Trophoblast cell (in vitro differentiated cells and primary cell): ENCODE data around the gene C6orf89.
A peak's percentile ranks its signal among the peaks of the same experiment; 100 is the strongest.

Experiments used
- DNase-seq, 2 donors: peaks; one replicate each; pipeline ENCODE4 v3.0.0-alpha.2; 2016
- H2AFZ ChIP-seq: 2 replicates; pipeline ENCODE4 v1.6.1; 2013; ENCODE audit warnings: low read length, moderate library complexity, mild to moderate bottlenecking; ENCODE audit not compliant: insufficient read depth, poor library complexity
- H2AK5ac ChIP-seq: 2 replicates; pipeline ENCODE4 v1.6.1; 2013; ENCODE audit warnings: mild to moderate bottlenecking, low read length
- H2BK120ac ChIP-seq: 2 replicates; pipeline ENCODE4 v1.6.1; 2013; ENCODE audit warnings: low read length, mild to moderate bottlenecking, moderate library complexity; ENCODE audit not compliant: insufficient read depth, poor library complexity
- H2BK12ac ChIP-seq: 2 replicates; pipeline ENCODE4 v1.6.1; 2013; ENCODE audit warnings: mild to moderate bottlenecking, low read length, moderate library complexity
- H2BK5ac ChIP-seq: 2 replicates; pipeline ENCODE4 v1.6.1; 2013; ENCODE audit warnings: low read length, low read depth, moderate library complexity, mild to moderate bottlenecking; ENCODE audit not compliant: poor library complexity
- H3K14ac ChIP-seq: 2 replicates; pipeline ENCODE4 v1.6.1; 2013; ENCODE audit warnings: mild to moderate bottlenecking, low read length
- H3K18ac ChIP-seq: 2 replicates; pipeline ENCODE4 v1.6.1; 2013; ENCODE audit warnings: mild to moderate bottlenecking, low read length
- H3K23ac ChIP-seq: 2 replicates; pipeline ENCODE4 v1.6.1; 2013; ENCODE audit warnings: low read length
- H3K27ac ChIP-seq: 2 replicates; pipeline ENCODE4 v1.5.1; 2013; ENCODE audit warnings: low read depth, mild to moderate bottlenecking, inconsistent platforms, low read length, moderate library complexity
- H3K27me3 ChIP-seq: 2 replicates; pipeline ENCODE4 v1.6.1; 2013; ENCODE audit warnings: inconsistent platforms, mild to moderate bottlenecking, low read length, moderate library complexity; ENCODE audit not compliant: insufficient read depth
- H3K36me3 ChIP-seq, 2 experiments: 1 replicate in 1 of 2; 2 replicates in 1 of 2; pipeline ENCODE4 v1.6.1; 2013; ENCODE audit warnings: low read length in 2 of 2, mild to moderate bottlenecking in 2 of 2, moderate library complexity in 1 of 2; ENCODE audit not compliant: insufficient read depth in 2 of 2, control insufficient read depth in 1 of 2
- H3K4ac ChIP-seq: 2 replicates; pipeline ENCODE4 v1.6.1; 2013; ENCODE audit warnings: low read depth, mild to moderate bottlenecking, low read length, moderate library complexity
- H3K4me1 ChIP-seq, 2 experiments: 1 replicate in 1 of 2; 2 replicates in 1 of 2; pipeline ENCODE4 v1.6.1; 2013; ENCODE audit warnings: low read length in 2 of 2, mild to moderate bottlenecking in 2 of 2, moderate library complexity in 1 of 2; ENCODE audit not compliant: insufficient read depth in 2 of 2, control insufficient read depth in 1 of 2
- H3K4me2 ChIP-seq: 2 replicates; pipeline ENCODE4 v1.6.1; 2013; ENCODE audit warnings: inconsistent platforms, mild to moderate bottlenecking, low read length, moderate library complexity
- H3K4me3 ChIP-seq: 2 replicates; pipeline ENCODE4 v1.5.1; 2013; ENCODE audit warnings: mild to moderate bottlenecking, low read depth, low read length, inconsistent platforms
- H3K79me1 ChIP-seq: one replicate; pipeline ENCODE4 v1.6.1; 2013; ENCODE audit warnings: low read length
- H3K79me2 ChIP-seq: 2 replicates; pipeline ENCODE4 v1.6.1; 2013; ENCODE audit warnings: low read length, mild to moderate bottlenecking; ENCODE audit not compliant: control insufficient read depth, insufficient read depth, poor library complexity
- H3K9ac ChIP-seq: 2 replicates; pipeline ENCODE4 v1.6.1; 2013; ENCODE audit warnings: mild to moderate bottlenecking, low read length
- H3K9me3 ChIP-seq: 2 replicates; pipeline ENCODE4 v1.6.1; 2013; ENCODE audit warnings: low read depth, mild to moderate bottlenecking, control low read depth, inconsistent platforms, low read length; ENCODE audit not compliant: insufficient read depth
- H4K12ac ChIP-seq: 2 replicates; pipeline ENCODE4 v1.6.1; 2013; ENCODE audit warnings: low read depth, mild to moderate bottlenecking, low read length, moderate library complexity
- H4K8ac ChIP-seq: 2 replicates; pipeline ENCODE4 v1.6.1; 2013; ENCODE audit warnings: low read depth, mild to moderate bottlenecking, low read length, moderate library complexity
- H4K91ac ChIP-seq: one replicate; pipeline ENCODE4 v1.6.1; 2013; ENCODE audit warnings: low read depth, mild to moderate bottlenecking, low read length, moderate library complexity
- WGBS: extraction: QIAGEN DNeasy Blood & Tissue Kit; methylation state at CpG from one replicate; pipeline ENCODE4 v1.1.7; 2013; ENCODE audit warnings: missing lambda C conversion rate; ENCODE audit not compliant: insufficient read length, insufficient coverage; ENCODE audit errors: extremely low coverage; 5-methylcytosine and 5-hydroxymethylcytosine counted together

Gene C6orf89

DNA sequence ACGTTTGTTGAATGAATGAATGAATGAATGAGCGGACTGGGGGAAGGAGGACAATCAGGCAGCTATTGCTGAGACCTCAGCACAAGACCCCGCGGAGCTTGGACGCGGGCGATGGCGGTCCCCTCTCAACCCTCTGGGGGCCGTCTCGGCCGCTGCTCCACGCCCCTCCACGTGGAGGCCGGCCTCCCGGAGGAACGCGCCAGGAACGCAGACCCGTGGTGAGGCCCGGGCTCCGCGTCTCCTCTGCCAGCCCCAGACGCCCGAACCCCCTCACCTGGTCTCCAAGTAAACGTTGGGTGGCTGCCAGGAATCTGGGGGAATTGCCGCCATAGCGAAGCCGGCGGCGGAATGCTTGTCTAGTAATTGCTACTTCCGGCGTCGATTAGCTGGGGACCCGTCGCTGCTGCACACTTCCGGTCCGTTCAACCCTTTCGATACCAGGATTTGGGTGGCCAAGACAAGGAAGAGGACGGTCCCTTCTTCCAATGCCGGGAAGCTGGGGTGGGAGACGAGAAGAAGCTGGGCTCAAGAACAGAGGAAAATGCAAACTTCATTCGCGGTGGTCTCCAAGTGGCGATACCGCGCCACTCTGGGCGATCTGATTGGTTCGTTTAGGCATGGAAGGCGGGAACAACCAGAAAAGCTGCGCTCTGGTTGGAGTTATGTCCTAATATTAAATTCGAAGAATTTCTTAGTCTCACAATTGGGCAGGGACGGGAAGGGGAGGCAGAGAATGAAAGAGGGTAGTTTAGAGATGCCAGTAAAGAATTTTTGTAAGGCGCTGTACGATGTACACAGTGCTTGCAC is 11.1 kb upstream of the C6orf89 start, which contains the start of gene PPIL1:
PPIL1 (minus strand) TSS at position 361 of the 807 bp plus-strand sequence; CDS start at position 330, 31 bp downstream.
- Histone ChIP-seq H2AK5ac (no peak within 1 kb of the TSS), H3K27ac (peak within 1 kb of the TSS; percentile 84), H4K91ac (peak within 1 kb of the TSS; percentile 97), H2BK12ac (no peak within 1 kb of the TSS), H3K4me3 (peak within 1 kb of the TSS; percentile 95), H3K79me1 (peaks cover 5% of the 10 kb centered on the region), H3K18ac (peak within 1 kb of the TSS; percentile 91), H3K4ac (peak within 1 kb of the TSS; percentile 76), H2AFZ (peak within 1 kb of the TSS; percentile 95), H3K36me3 (peaks cover 0 to 2% of the 10 kb centered on the region in 2 experiments), H4K12ac (peak within 1 kb of the TSS; percentile 98), H3K9ac (peak within 1 kb of the TSS; percentile 83), H2BK120ac (peak within 1 kb of the TSS; percentile 96), H3K9me3 (no peaks in the 10 kb centered on the region), H3K4me2 (peak within 1 kb of the TSS; percentile 79), H2BK5ac (peak within 1 kb of the TSS; percentile 95), H3K4me1 (peaks cover 2 to 6% of the 10 kb centered on the region in 2 experiments), H3K14ac (peak within 1 kb of the TSS; percentile 96), H4K8ac (peak within 1 kb of the TSS; percentile 98), H3K27me3 (no peaks in the 10 kb centered on the region), H3K23ac (no peak within 1 kb of the TSS), H3K79me2 (peaks cover 4% of the 10 kb centered on the region)
- DNase-seq, result peak; percentile 75 to 88
- WGBS, result no CpG with 5 or more reads among the region's 54 CpGs

DNA sequence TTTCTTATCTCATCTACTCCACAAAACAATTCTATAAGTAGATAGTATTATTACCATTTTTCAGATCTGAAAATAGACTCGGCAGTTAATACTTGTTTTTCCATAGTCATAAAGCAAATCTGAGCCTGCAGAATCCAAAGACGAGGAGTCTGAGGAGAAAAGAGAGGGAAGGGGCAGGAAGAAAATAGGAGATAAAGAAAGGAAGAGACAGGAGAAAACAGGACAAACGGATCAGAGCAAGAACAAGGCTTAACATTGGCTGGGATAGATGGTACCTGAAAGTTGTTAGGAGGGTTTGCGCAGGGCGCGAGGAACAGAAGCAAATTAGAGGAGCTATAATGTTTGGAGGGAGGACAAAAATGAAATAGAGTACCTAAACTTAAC is 10.5 kb upstream of the C6orf89 start:
- Histone ChIP-seq H4K8ac (peak overlapping the region; percentile 41), H4K12ac (no peak overlapping the region), H3K14ac (no peak overlapping the region), H2BK12ac (no peak overlapping the region), H2AK5ac (no peak overlapping the region), H3K27me3 (no peaks in the 10 kb centered on the region), H3K4me2 (peak overlapping the region; percentile 79), H3K9ac (no peak overlapping the region), H3K79me2 (peaks cover 4% of the 10 kb centered on the region), H3K23ac (no peak overlapping the region), H3K27ac (no peak overlapping the region), H2AFZ (no peak overlapping the region), H3K4ac (no peak overlapping the region), H3K4me1 (peaks cover 2 to 6% of the 10 kb centered on the region in 2 experiments), H3K18ac (no peak overlapping the region), H3K79me1 (peaks cover 5% of the 10 kb centered on the region), H4K91ac (no peak overlapping the region), H3K9me3 (no peaks in the 10 kb centered on the region), H3K36me3 (peaks cover 0 to 2% of the 10 kb centered on the region in 2 experiments), H3K4me3 (no peak overlapping the region), H2BK120ac (no peak overlapping the region), H2BK5ac (no peak overlapping the region)
- no peak for DNase-seq
- WGBS, result no CpG with 5 or more reads among the region's 6 CpGs

DNA sequence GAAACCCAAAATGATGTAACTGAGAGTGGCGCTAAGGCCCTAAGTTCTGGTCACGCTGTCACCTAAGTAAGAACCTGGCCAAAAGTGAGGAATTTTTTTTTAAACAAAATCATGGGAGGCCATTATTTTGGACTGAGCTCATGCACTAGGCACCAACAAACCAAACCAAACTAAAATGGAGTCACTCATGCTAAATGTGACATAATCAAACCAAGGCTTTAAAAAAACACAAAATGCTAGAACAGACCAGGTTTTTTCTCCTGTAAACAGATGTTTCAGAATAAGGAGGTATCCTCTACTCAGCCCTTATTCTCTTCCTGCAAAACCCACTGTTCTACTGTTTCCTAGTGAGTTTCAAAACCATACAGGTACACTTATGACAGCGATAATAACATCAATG is 1.1 kb upstream of the C6orf89 start:
- H2BK5ac ChIP-seq, result no peak overlapping the region
- H4K8ac ChIP-seq, result no peak overlapping the region
- no peak overlapping the region for H3K18ac ChIP-seq
- H3K4me2 ChIP-seq, result no peak overlapping the region
- H3K79me2 ChIP-seq, result peaks cover 3% of the 10 kb centered on the region
- no peaks in the 10 kb centered on the region for H3K27me3 ChIP-seq
- H4K91ac ChIP-seq, result no peak overlapping the region
- no peak overlapping the region for H3K4ac ChIP-seq
- peaks cover 6% of the 10 kb centered on the region for H3K79me1 ChIP-seq
- no peaks in the 10 kb centered on the region for H3K9me3 ChIP-seq
- no peak for DNase-seq
- H3K23ac ChIP-seq, result no peak overlapping the region
- no peak overlapping the region for H4K12ac ChIP-seq
- no peak overlapping the region for H3K14ac ChIP-seq
- peaks cover 0 to 4% of the 10 kb centered on the region in 2 experiments for H3K4me1 ChIP-seq
- no peak overlapping the region for H3K9ac ChIP-seq
- no peak overlapping the region for H2BK12ac ChIP-seq
- WGBS, result no CpG with 5 or more reads among the region's 3 CpGs
- H2AK5ac ChIP-seq, result no peak overlapping the region
- H3K27ac ChIP-seq, result no peak overlapping the region
- H2BK120ac ChIP-seq, result no peak overlapping the region
- H3K36me3 ChIP-seq, result no peaks in the 10 kb centered on the region
- H2AFZ ChIP-seq, result no peak overlapping the region
- no peak overlapping the region for H3K4me3 ChIP-seq

DNA sequence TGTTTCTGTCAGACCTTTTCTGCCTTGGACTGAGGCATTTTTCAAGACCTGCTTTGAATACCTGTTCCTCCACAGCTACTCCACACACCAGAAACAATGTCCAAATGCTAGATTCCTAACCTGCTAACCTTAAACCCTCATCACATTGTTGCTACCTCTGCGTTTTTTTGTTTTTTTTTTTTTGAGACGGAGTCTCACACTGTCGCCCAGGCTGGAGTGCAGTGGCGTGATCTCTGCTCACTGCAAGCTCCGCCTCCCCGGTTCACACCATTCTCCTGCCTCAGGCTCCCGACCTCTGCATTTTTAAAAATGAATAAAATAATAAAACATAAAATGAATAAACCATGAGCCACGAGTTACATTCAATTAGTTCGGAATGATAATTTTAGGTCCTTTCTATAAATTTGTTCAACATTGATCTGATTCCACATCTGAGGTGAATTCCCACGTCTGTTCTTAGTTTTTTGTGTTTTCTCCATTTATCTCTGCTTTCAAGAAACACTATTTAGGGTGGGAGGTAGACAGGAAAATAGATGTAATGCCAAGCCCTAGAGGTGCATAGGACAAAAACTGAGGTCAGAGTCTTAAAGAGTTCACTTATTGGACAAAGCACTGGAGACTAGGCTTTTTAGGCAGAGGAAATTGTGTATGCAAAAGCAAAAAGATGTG is 1.3 kb downstream of the C6orf89 start:
- Histone ChIP-seq H3K79me2 (peaks cover 3% of the 10 kb centered on the region), H3K36me3 (no peaks in the 10 kb centered on the region), H3K23ac (no peak overlapping the region), H4K12ac (no peak overlapping the region), H3K79me1 (peaks cover 6% of the 10 kb centered on the region), H2AK5ac (no peak overlapping the region), H2BK12ac (no peak overlapping the region), H3K4me2 (peak overlapping the region; percentile 15), H3K27me3 (no peaks in the 10 kb centered on the region), H2BK120ac (no peak overlapping the region), H3K14ac (no peak overlapping the region), H4K8ac (peak overlapping the region; percentile 19), H3K4me1 (peaks cover 0 to 4% of the 10 kb centered on the region in 2 experiments), H4K91ac (no peak overlapping the region), H3K4me3 (no peak overlapping the region), H3K27ac (no peak overlapping the region), H3K4ac (no peak overlapping the region), H3K18ac (peak overlapping the region; percentile 65), H2AFZ (no peak overlapping the region), H2BK5ac (no peak overlapping the region), H3K9me3 (no peaks in the 10 kb centered on the region), H3K9ac (no peak overlapping the region)
- DNase-seq, result peak; percentile 29 to 77
- WGBS, result no CpG with 5 or more reads among the region's 10 CpGs
